H9 (cell line): ENCODE measurements around the gene SH3TC1. TPM values are rescaled to one million over a fixed set of nuclear protein-coding genes. Genes with fewer than 3 reads are reported as not detected.

Experiments
- DNase-seq: peaks from one replicate; pipeline ENCODE4 v3.0.0-alpha.2; 2017
- H2AFZ ChIP-seq: one replicate; pipeline ENCODE4 v1.6.1; 2013; ENCODE audit warnings: mild to moderate bottlenecking, low read length, control low read depth, moderate library complexity
- H2AK5ac ChIP-seq: 2 replicates; pipeline ENCODE4 v1.6.1; 2013; ENCODE audit warnings: low read length, control low read depth, mixed read lengths; ENCODE audit not compliant: insufficient read length
- H2BK120ac ChIP-seq: one replicate; pipeline ENCODE4 v1.6.1; 2013; ENCODE audit warnings: low read depth, mild to moderate bottlenecking, low read length, control low read depth, inconsistent platforms; ENCODE audit not compliant: poor library complexity, severe bottlenecking
- H2BK12ac ChIP-seq: 2 replicates; pipeline ENCODE4 v1.6.1; 2013; ENCODE audit warnings: low read length, control low read depth, mixed read lengths, low read depth; ENCODE audit not compliant: insufficient read length
- H2BK15ac ChIP-seq: 2 replicates; pipeline ENCODE4 v1.6.1; 2013; ENCODE audit warnings: low read depth, low read length, control low read depth
- H2BK20ac ChIP-seq: one replicate; pipeline ENCODE4 v1.6.1; 2013; ENCODE audit warnings: low read depth, mild to moderate bottlenecking, low read length, control low read depth, inconsistent platforms; ENCODE audit not compliant: poor library complexity, severe bottlenecking
- H2BK5ac ChIP-seq: 2 replicates; pipeline ENCODE4 v1.6.1; 2013; ENCODE audit warnings: low read length, control low read depth, mixed read lengths; ENCODE audit not compliant: insufficient read length
- H3K14ac ChIP-seq: 2 replicates; pipeline ENCODE4 v1.6.1; 2013; ENCODE audit warnings: low read length, control low read depth; ENCODE audit not compliant: insufficient read depth
- H3K18ac ChIP-seq: 2 replicates; pipeline ENCODE4 v1.6.1; 2013; ENCODE audit warnings: low read depth, mild to moderate bottlenecking, mixed read lengths, low read length, control low read depth; ENCODE audit not compliant: insufficient read length
- H3K23ac ChIP-seq: 2 replicates; pipeline ENCODE4 v1.6.1; 2013; ENCODE audit warnings: low read length, control low read depth, mixed read lengths, low read depth; ENCODE audit not compliant: insufficient read length
- H3K23me2 ChIP-seq: 2 replicates; pipeline ENCODE4 v1.6.1; 2013; ENCODE audit warnings: low read depth, mild to moderate bottlenecking, mixed read lengths, low read length, control low read depth; ENCODE audit not compliant: insufficient read length, poor library complexity, severe bottlenecking
- H3K27ac ChIP-seq: 2 replicates; pipeline ENCODE4 v1.5.1; 2013; ENCODE audit warnings: low read length, control low read depth, mixed read lengths, low read depth; ENCODE audit not compliant: insufficient read length
- H3K27me3 ChIP-seq: 2 replicates; pipeline ENCODE4 v1.6.1; 2013; ENCODE audit warnings: low read length, control low read depth, inconsistent platforms; ENCODE audit not compliant: insufficient read depth
- H3K4ac ChIP-seq: 2 replicates; pipeline ENCODE4 v1.6.1; 2013; ENCODE audit warnings: low read depth, mild to moderate bottlenecking, control low read depth, inconsistent platforms, low read length, moderate library complexity
- H3K4me1 ChIP-seq: 2 replicates; pipeline ENCODE4 v1.6.1; 2013; ENCODE audit warnings: low read length, control low read depth, inconsistent platforms; ENCODE audit not compliant: insufficient read depth
- H3K4me2 ChIP-seq: 2 replicates; pipeline ENCODE4 v1.6.1; 2013; ENCODE audit warnings: low read length, control low read depth, mixed read lengths; ENCODE audit not compliant: insufficient read length, insufficient read depth
- H3K56ac ChIP-seq: 2 replicates; pipeline ENCODE4 v1.6.1; 2013; ENCODE audit warnings: low read depth, mild to moderate bottlenecking, mixed read lengths, low read length, control low read depth; ENCODE audit not compliant: insufficient read length
- H3K79me1 ChIP-seq: 2 replicates; pipeline ENCODE4 v1.6.1; 2013; ENCODE audit warnings: low read depth, mild to moderate bottlenecking, moderate library complexity, low read length, control low read depth, inconsistent platforms; ENCODE audit not compliant: insufficient read depth, poor library complexity, severe bottlenecking
- H3K79me2 ChIP-seq: 2 replicates; pipeline ENCODE4 v1.6.1; 2013; ENCODE audit warnings: low read length, control low read depth, inconsistent platforms; ENCODE audit not compliant: insufficient read depth
- H3K9ac ChIP-seq: 2 replicates; pipeline ENCODE4 v1.6.1; 2013; ENCODE audit warnings: low read length, control low read depth, mixed read lengths; ENCODE audit not compliant: insufficient read length; ENCODE audit errors: extremely low read depth
- H3K9me3 ChIP-seq: one replicate; pipeline ENCODE4 v1.6.1; 2013; ENCODE audit warnings: low read depth, low read length, inconsistent platforms; ENCODE audit not compliant: control insufficient read depth
- H3T11ph ChIP-seq: one replicate; pipeline ENCODE4 v1.6.1; 2013; ENCODE audit warnings: mild to moderate bottlenecking, low read length, control low read depth, inconsistent platforms
- H4K20me1 ChIP-seq: one replicate; pipeline ENCODE4 v1.6.1; 2013; ENCODE audit not compliant: control insufficient read depth, insufficient read length, insufficient read depth
- H4K5ac ChIP-seq: 2 replicates; pipeline ENCODE4 v1.6.1; 2013; ENCODE audit warnings: low read depth, mild to moderate bottlenecking, mixed read lengths, low read length, control low read depth; ENCODE audit not compliant: insufficient read length
- H4K8ac ChIP-seq: replicated peaks from 2 replicates; pipeline ENCODE4 v1.6.1; 2013; ENCODE audit warnings: low read length, control low read depth, mixed read lengths, low read depth; ENCODE audit not compliant: insufficient read length
- H4K91ac ChIP-seq: 2 replicates; pipeline ENCODE4 v1.6.1; 2013; ENCODE audit warnings: low read depth, mild to moderate bottlenecking, moderate library complexity, mixed read lengths, low read length, control low read depth; ENCODE audit not compliant: insufficient read length
- H3K27ac Mint-ChIP-seq, 3 experiments: 2 replicates in 2 of 3; 3 replicates in 1 of 3; pipeline ENCODE4 v1.8.0; 2020 to 2021; ENCODE audit warnings: mixed read lengths in 3 of 3, mild to moderate bottlenecking in 1 of 3, moderate library complexity in 1 of 3
- H3K27me3 Mint-ChIP-seq: 2 replicates; pipeline ENCODE4 v1.8.0; 2021; ENCODE audit warnings: low read depth, mild to moderate bottlenecking, moderate library complexity, mixed read lengths
- H3K36me3 Mint-ChIP-seq, 3 experiments: 2 replicates in 2 of 3; 3 replicates in 1 of 3; pipeline ENCODE4 v1.8.0; 2020 to 2021; ENCODE audit warnings: low read depth in 3 of 3, mixed read lengths in 3 of 3; ENCODE audit not compliant: insufficient read depth in 1 of 3
- H3K4me1 Mint-ChIP-seq, 2 experiments: 2 replicates each; pipeline ENCODE4 v1.8.0; 2020; ENCODE audit warnings: mixed read lengths in 2 of 2
- H3K4me3 Mint-ChIP-seq, 2 experiments: 2 replicates in 1 of 2; 3 replicates in 1 of 2; pipeline ENCODE4 v1.8.0; 2020 to 2021; ENCODE audit warnings: mild to moderate bottlenecking in 2 of 2, mixed read lengths in 2 of 2, moderate library complexity in 1 of 2
- H3K9me3 Mint-ChIP-seq, 2 experiments: 2 replicates in 1 of 2; 3 replicates in 1 of 2; pipeline ENCODE4 v1.8.0; 2020; ENCODE audit warnings: mild to moderate bottlenecking in 2 of 2, mixed read lengths in 2 of 2, moderate library complexity in 1 of 2
- WGBS: extraction: QIAGEN DNeasy Blood & Tissue Kit; methylation state at CpG from one replicate; pipeline ENCODE4 v1.1.7; 2013; ENCODE audit warnings: missing lambda C conversion rate, low lambda C conversion rate, mixed read lengths; ENCODE audit not compliant: insufficient read length; ENCODE audit errors: extremely low coverage; 5-methylcytosine and 5-hydroxymethylcytosine counted together
- total RNA-seq: library from RNA; stranded (reverse); gene quantifications from 2 replicates; pipeline ENCODE4 v1.2.1, GENCODE V29; 2021
- TF ChIP-seq, protein P1 (sequence below): fragments of 200-600 bp; sonication (generic); conservative IDR thresholded peaks from 3 replicates; pipeline ENCODE4 v1.8.0; 2021; ENCODE audit warnings: antibody characterized with exemption, mild to moderate bottlenecking

The SH3TC1 gene
- total RNA-seq, 1 experiment from 2014 or later = 0.74 TPM

DNA sequence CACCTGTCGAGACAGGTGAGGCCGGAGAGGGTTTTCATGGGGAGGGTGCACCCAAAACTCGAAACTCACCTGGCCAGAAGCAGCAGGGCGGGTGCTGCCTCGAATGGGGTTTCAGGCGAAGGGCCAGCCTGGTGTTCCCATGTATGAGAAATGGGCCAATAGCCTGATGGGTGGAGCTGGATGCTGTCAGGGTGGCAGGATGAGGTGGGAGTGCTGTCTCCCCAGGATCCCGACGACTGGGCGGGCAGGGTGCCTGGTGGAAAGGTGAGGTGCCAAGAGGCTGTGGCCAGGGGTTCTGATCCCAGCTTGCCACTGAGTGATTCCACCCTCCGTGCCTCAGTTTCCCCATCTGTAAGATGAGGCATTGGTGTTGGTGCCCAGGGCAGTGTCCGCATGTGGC is 16.8 kb upstream of the SH3TC1 start:
- Histone ChIP-seq H2BK120ac (no peak overlapping the region), H3K18ac (no peak overlapping the region), H4K91ac (no peak overlapping the region), H4K5ac (no peak overlapping the region), H3K9ac (no peak overlapping the region), H3K56ac (no peak overlapping the region), H2BK12ac (no peak overlapping the region), H4K20me1 (no peaks in the 10 kb centered on the region), H3K27me3 (no peaks in the 10 kb centered on the region), H3T11ph (no peak overlapping the region), H3K4me2 (no peak overlapping the region), H3K4ac (no peak overlapping the region), H3K27ac (no peak overlapping the region), H3K9me3 (no peaks in the 10 kb centered on the region), H3K23me2 (no peaks in the 10 kb centered on the region), H2BK15ac (no peak overlapping the region), H4K8ac (no peak overlapping the region), H3K4me1 (no peaks in the 10 kb centered on the region), H2AFZ (no peak overlapping the region), H3K14ac (no peak overlapping the region), H2BK20ac (no peak overlapping the region), H3K23ac (no peak overlapping the region), H3K79me2 (no peaks in the 10 kb centered on the region), H2BK5ac (no peak overlapping the region), H3K79me1 (no peaks in the 10 kb centered on the region), H2AK5ac (no peak overlapping the region)
- Mint-ChIP-seq H3K36me3 (no peaks in the 10 kb centered on the region), H3K9me3 (peaks cover 4% of the 10 kb centered on the region in 2 experiments; a peak in 2 of 5 replicates), H3K4me1 (peaks cover 4 to 5% of the 10 kb centered on the region in 2 experiments; a peak in 2 of 4 replicates), H3K4me3 (no peak overlapping the region), H3K27me3 (peaks cover 2% of the 10 kb centered on the region; the same call in 1 of the 2 replicates), H3K27ac (no peak overlapping the region)
- TF ChIP-seq, protein P1, sequence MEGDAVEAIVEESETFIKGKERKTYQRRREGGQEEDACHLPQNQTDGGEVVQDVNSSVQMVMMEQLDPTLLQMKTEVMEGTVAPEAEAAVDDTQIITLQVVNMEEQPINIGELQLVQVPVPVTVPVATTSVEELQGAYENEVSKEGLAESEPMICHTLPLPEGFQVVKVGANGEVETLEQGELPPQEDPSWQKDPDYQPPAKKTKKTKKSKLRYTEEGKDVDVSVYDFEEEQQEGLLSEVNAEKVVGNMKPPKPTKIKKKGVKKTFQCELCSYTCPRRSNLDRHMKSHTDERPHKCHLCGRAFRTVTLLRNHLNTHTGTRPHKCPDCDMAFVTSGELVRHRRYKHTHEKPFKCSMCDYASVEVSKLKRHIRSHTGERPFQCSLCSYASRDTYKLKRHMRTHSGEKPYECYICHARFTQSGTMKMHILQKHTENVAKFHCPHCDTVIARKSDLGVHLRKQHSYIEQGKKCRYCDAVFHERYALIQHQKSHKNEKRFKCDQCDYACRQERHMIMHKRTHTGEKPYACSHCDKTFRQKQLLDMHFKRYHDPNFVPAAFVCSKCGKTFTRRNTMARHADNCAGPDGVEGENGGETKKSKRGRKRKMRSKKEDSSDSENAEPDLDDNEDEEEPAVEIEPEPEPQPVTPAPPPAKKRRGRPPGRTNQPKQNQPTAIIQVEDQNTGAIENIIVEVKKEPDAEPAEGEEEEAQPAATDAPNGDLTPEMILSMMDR = no peak
- DNase-seq = no peak
- WGBS = no CpG with 5 or more reads among the region's 11 CpGs
